Caco-2 (cell line): ENCODE results near the gene SGMS1. TPM values are rescaled to one million over a fixed set of nuclear protein-coding genes. Genes with fewer than 3 reads are reported as not detected.

Experiments used
- BruUV-seq: library from RNA; stranded (reverse); fragments of 400-500 nt; replicated peaks from 2 replicates; lab custom pipeline; 2021; lab: Mats Ljungman, UMichigan
- CTCF ChIA-PET: fragments of 300-600 bp; sonication (Branson Sonifier 250); formaldehyde crosslinking; loops from one replicate; lab custom pipeline; 2022; ENCODE audit warnings: antibody characterized with exemption; lab: Charles Lee
- POLR2A ChIA-PET: fragments of 300-600 bp; sonication (Branson Sonifier 250); formaldehyde crosslinking; loops from one replicate; lab custom pipeline; 2022; ENCODE audit warnings: antibody characterized with exemption; lab: Charles Lee
- DNase-seq, 2 experiments: peaks; one replicate each; pipeline versions ENCODE4 v3.0.0 to v3.0.0-alpha.2; 2020 to 2022
- H3K27me3 ChIP-seq: replicated peaks from 2 replicates; pipeline ENCODE4 v1.6.0; 2011; ENCODE audit warnings: low read length; ENCODE audit not compliant: control insufficient read depth, insufficient read depth
- H3K36me3 ChIP-seq: 2 replicates; pipeline ENCODE4 v1.5.1; 2011; ENCODE audit warnings: low read length; ENCODE audit not compliant: control insufficient read depth, insufficient read depth
- H3K4me1 ChIP-seq: fragments of 250-450 bp; sonication (Bioruptor Pico); 2 replicates; pipeline ENCODE4 v1.5.1; 2020; ENCODE audit warnings: mild to moderate bottlenecking
- H3K4me3 ChIP-seq: 2 replicates; pipeline ENCODE4 v1.5.1; 2011; ENCODE audit warnings: low read depth, mild to moderate bottlenecking, control low read depth, low read length
- H3K9me3 ChIP-seq: fragments of 250-450 bp; sonication (Bioruptor Pico); 2 replicates; pipeline ENCODE4 v1.5.1; 2020; ENCODE audit warnings: mild to moderate bottlenecking, moderate library complexity
- H3K27ac Mint-ChIP-seq: one replicate; pipeline ENCODE4 v1.8.0; 2022; ENCODE audit warnings: mixed read lengths; ENCODE audit not compliant: unreplicated experiment
- H3K27me3 Mint-ChIP-seq: one replicate; pipeline ENCODE4 v1.8.0; 2022; ENCODE audit warnings: mixed read lengths; ENCODE audit not compliant: insufficient read depth, unreplicated experiment
- H3K36me3 Mint-ChIP-seq: one replicate; pipeline ENCODE4 v1.8.0; 2022; ENCODE audit warnings: mild to moderate bottlenecking, mixed read lengths; ENCODE audit not compliant: insufficient read depth, unreplicated experiment
- H3K4me1 Mint-ChIP-seq: one replicate; pipeline ENCODE4 v1.8.0; 2022; ENCODE audit warnings: low read depth, mixed read lengths; ENCODE audit not compliant: unreplicated experiment
- H3K4me3 Mint-ChIP-seq: one replicate; pipeline ENCODE4 v1.8.0; 2022; ENCODE audit warnings: mild to moderate bottlenecking, moderate library complexity, mixed read lengths; ENCODE audit not compliant: unreplicated experiment
- H3K9me3 Mint-ChIP-seq: one replicate; pipeline ENCODE4 v1.8.0; 2022; ENCODE audit warnings: mixed read lengths; ENCODE audit not compliant: unreplicated experiment
- intact Hi-C: fragments of 100-400 bp; cut with micrococcal nuclease; formaldehyde crosslinking; loops from one replicate; pipeline ENCODE4 v1.10.0; 2022; ENCODE audit not compliant: unreplicated experiment
- total RNA-seq: library from RNA; stranded (reverse); gene quantifications from 2 replicates; pipeline ENCODE4 v1.2.3, GENCODE V29; 2022
- TF ChIP-seq, protein P1 (sequence below), 2 experiments: fragments of 200-600 bp in 1 of 2; IDR thresholded peaks; 1 replicate in 1 of 2; 2 replicates in 1 of 2; pipeline versions ENCODE4 v1.5.1 to v1.8.0; 2011 to 2022; ENCODE audit warnings: antibody characterized with exemption in 1 of 2, control low read depth in 1 of 2, inconsistent platforms in 1 of 2, low read depth in 1 of 2, low read length in 1 of 2, mild to moderate bottlenecking in 1 of 2, moderate library complexity in 1 of 2; ENCODE audit not compliant: insufficient read depth in 1 of 2, severe bottlenecking in 1 of 2, unreplicated experiment in 1 of 2

The SGMS1 gene
- total RNA-seq, 1 experiment from 2014 or later, result 30.5 TPM

DNA sequence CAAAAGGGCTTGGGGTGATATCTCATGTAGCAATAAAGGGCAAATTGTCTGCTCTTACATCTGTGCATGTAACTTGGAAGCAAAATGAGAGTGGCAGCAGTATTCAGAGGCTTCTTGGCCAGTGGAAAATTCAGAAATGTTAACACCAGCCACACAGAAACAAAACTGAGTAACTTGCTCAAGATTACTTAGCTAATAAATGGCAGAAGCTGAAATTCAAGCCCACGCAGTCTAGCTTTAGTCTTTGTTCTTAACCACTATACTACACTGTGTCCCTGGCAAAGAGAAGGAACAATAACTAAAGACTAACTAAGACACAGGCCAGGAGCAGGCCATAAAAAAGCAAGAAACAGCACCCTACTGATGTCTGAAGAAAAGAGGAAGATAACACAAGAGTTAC, 186.5 kb downstream of the SGMS1 start:
- H3K36me3 ChIP-seq, result no peaks in the 10 kb centered on the region
- H3K4me1 ChIP-seq, result 0 out of 2 replicates have a peak, but pooled peaks cover 4% of the 10 kb centered on the region
- no peaks in the 10 kb centered on the region for H3K9me3 Mint-ChIP-seq
- no peak overlapping the region for H3K27ac Mint-ChIP-seq
- TF ChIP-seq, protein P1, sequence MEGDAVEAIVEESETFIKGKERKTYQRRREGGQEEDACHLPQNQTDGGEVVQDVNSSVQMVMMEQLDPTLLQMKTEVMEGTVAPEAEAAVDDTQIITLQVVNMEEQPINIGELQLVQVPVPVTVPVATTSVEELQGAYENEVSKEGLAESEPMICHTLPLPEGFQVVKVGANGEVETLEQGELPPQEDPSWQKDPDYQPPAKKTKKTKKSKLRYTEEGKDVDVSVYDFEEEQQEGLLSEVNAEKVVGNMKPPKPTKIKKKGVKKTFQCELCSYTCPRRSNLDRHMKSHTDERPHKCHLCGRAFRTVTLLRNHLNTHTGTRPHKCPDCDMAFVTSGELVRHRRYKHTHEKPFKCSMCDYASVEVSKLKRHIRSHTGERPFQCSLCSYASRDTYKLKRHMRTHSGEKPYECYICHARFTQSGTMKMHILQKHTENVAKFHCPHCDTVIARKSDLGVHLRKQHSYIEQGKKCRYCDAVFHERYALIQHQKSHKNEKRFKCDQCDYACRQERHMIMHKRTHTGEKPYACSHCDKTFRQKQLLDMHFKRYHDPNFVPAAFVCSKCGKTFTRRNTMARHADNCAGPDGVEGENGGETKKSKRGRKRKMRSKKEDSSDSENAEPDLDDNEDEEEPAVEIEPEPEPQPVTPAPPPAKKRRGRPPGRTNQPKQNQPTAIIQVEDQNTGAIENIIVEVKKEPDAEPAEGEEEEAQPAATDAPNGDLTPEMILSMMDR (IDR thresholded peaks at IDR 0.05; ENCODE audit: insufficient read depth in 1 of 2, low read depth in 1 of 2, low read length in 1 of 2, severe bottlenecking in 1 of 2, unreplicated experiment in 1 of 2), result no peak
- POLR2A ChIA-PET, result no interaction called here
- no peak for DNase-seq
- CTCF ChIA-PET, result no interaction called here
- no peaks in the 10 kb centered on the region for H3K9me3 ChIP-seq
- no peaks in the 10 kb centered on the region for H3K36me3 Mint-ChIP-seq
- BruUV-seq, result no TSS peak
- H3K27me3 ChIP-seq, result no peaks in the 10 kb centered on the region
- no peaks in the 10 kb centered on the region for H3K27me3 Mint-ChIP-seq
- H3K4me3 ChIP-seq, result no peak overlapping the region
- no peaks in the 10 kb centered on the region for H3K4me1 Mint-ChIP-seq
- intact Hi-C loops, result no loop called here
- H3K4me3 Mint-ChIP-seq, result no peak overlapping the region

GRCh38 chr10:50436805-50437204, 187.0 kb downstream of the SGMS1 start:
- intact Hi-C loops, result no loop called here
- Mint-ChIP-seq H3K4me1 (no peaks in the 10 kb centered on the region), H3K27ac (no peak overlapping the region), H3K27me3 (no peaks in the 10 kb centered on the region), H3K9me3 (no peaks in the 10 kb centered on the region), H3K4me3 (no peak overlapping the region), H3K36me3 (no peaks in the 10 kb centered on the region)
- Histone ChIP-seq H3K27me3 (no peaks in the 10 kb centered on the region), H3K4me3 (no peak overlapping the region), H3K9me3 (no peaks in the 10 kb centered on the region), H3K36me3 (no peaks in the 10 kb centered on the region), H3K4me1 (0 out of 2 replicates have a peak, but pooled peaks cover 4% of the 10 kb centered on the region)
- TF ChIP-seq, protein P1 (IDR thresholded peaks at IDR 0.05; ENCODE audit: insufficient read depth in 1 of 2, low read depth in 1 of 2, low read length in 1 of 2, severe bottlenecking in 1 of 2, unreplicated experiment in 1 of 2), result no peak
- no TSS peak for BruUV-seq
- ChIA-PET POLR2A (no interaction called here), CTCF (no interaction called here)
- DNase-seq, result no peak

- BruUV-seq, result no TSS peak
Observed at GRCh38 chr10:50432211-50433009, 191.3 kb downstream of the SGMS1 start.

More at GRCh38 chr10:50432211-50433009, 191.3 kb downstream of the SGMS1 start:
- Mint-ChIP-seq H3K9me3 (no peaks in the 10 kb centered on the region), H3K36me3 (no peaks in the 10 kb centered on the region), H3K4me3 (no peak overlapping the region), H3K4me1 (no peaks in the 10 kb centered on the region), H3K27me3 (no peaks in the 10 kb centered on the region), H3K27ac (no peak overlapping the region)
- DNase-seq, result no peak
- no peaks in the 10 kb centered on the region for H3K9me3 ChIP-seq
- no peaks in the 10 kb centered on the region for H3K4me1 ChIP-seq
- no peaks in the 10 kb centered on the region for H3K36me3 ChIP-seq
- no peak overlapping the region for H3K4me3 ChIP-seq
- CTCF ChIA-PET, result no interaction called here
- POLR2A ChIA-PET, result no interaction called here
- TF ChIP-seq, protein P1 (IDR thresholded peaks at IDR 0.05; ENCODE audit: insufficient read depth in 1 of 2, low read depth in 1 of 2, low read length in 1 of 2, severe bottlenecking in 1 of 2, unreplicated experiment in 1 of 2), result no peak
- H3K27me3 ChIP-seq, result no peaks in the 10 kb centered on the region
- intact Hi-C loops, result no loop called here
